HG03521 (cell line): ENCODE measurements around the gene APOB.

Experiments used
- ATAC-seq: cut with Tn5 transposase; IDR thresholded peaks from one replicate; pipeline ENCODE4 v1.9.1; 2021; ENCODE audit warnings: mild to moderate bottlenecking, moderate library complexity; ENCODE audit not compliant: unreplicated experiment

Gene APOB

DNA sequence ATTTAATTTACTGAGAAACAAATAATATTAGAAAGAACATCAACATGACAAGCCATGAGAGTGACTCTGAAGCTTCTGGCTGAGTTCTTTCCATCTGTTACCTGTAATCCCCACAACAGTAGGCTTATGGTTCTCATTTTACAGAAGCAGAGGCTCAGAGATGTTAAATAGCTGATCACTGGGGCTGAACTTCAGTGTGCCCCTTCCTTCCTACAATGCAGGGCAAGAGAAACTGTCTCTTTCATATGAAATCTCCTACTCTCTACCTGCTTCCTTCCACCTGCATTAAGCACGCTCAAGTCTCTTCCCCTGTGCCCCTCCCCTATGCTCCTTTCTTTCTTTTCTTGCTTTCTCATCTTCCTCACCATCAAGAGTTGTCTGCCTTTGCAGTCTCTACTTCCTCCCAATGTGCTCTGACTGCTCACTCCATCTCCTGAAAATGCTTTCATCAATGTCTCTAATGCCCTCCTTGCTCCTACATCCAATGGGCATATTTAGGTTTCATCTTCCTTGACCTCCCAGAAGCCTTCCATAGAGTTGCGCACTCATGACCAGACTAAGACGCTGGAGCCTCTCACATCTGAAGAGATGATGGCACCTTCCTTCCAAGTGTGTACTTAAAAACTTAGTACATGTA is 23.7 kb downstream of the APOB start:
- no peak for ATAC-seq

- no peak for ATAC-seq
Measured at GRCh38 chr2:21019678-21020021, 24.2 kb downstream of the APOB start.

GRCh38 chr2:21019000-21019677 is 24.7 kb downstream of the APOB start:
- no peak for ATAC-seq

GRCh38 chr2:21018290-21018689 is 25.6 kb downstream of the APOB start:
- no peak for ATAC-seq

DNA sequence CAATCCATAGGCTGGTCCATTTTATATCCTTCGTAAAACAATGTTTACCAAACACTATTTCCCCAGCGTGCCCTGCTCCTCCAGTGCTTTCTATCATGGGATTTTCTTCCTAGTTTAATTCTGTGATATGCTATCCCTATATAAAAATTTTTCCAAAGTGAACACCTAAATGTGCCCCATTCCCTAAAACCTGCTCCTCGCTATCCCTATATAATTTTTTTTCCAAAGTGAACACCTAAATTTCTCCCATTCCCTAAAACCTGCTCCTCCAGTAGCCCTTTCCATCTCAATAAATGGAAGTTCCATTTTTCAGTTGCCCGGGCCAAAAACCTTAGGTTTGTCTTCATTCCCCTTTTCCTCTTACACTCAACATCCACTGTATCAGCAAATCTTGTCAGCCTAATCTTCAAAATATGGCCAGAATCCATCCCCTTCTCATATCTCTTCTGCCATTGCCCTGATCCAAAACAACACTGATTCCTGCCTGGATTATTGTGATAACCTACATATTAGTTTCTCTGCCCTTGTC is 26.1 kb downstream of the APOB start:
- no peak for ATAC-seq

- no peak for ATAC-seq
Measured at GRCh38 chr2:21015281-21015645, 28.6 kb downstream of the APOB start.

GRCh38 chr2:21014364-21015280 is 29.3 kb downstream of the APOB start:
- no peak for ATAC-seq

DNA sequence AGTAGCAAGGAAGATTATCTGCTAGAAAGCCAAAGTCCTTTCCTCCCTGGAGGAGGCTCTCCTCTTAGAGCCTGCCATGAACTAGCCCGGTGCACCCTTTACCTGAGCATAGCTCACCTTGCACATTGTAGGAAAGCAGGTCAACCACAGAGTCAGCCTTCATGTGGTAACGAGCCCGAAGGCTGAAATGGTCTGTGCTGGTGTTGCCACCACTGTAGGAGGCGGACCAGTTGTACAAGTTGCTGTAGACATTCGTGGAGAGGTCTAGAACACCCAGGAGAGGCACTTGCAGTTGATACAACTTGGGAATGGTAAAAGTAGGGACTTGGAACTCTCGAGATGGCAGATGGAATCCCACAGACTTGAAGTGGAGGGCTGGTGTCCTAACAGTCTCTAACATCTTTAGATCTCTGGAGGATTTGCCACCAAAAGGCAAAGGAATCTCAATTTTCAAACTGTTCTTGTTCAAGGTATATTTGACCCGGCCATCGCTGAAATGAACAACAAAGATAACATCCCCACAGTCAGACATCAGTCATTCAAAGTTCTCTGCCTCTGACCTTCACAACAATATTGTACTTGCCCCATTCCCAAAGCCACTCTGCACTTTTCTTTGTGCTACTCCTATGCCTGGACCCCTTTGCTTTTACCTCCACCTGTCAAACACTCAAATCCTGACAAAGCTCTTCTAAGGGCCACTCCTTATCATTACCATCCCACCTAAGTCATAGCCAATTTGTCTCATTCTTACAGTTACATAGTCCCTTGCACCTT is 30.6 kb downstream of the APOB start:
- no peak for ATAC-seq

- ATAC-seq = no peak
Measured at GRCh38 chr2:21012557-21012937, 31.3 kb downstream of the APOB start.

DNA sequence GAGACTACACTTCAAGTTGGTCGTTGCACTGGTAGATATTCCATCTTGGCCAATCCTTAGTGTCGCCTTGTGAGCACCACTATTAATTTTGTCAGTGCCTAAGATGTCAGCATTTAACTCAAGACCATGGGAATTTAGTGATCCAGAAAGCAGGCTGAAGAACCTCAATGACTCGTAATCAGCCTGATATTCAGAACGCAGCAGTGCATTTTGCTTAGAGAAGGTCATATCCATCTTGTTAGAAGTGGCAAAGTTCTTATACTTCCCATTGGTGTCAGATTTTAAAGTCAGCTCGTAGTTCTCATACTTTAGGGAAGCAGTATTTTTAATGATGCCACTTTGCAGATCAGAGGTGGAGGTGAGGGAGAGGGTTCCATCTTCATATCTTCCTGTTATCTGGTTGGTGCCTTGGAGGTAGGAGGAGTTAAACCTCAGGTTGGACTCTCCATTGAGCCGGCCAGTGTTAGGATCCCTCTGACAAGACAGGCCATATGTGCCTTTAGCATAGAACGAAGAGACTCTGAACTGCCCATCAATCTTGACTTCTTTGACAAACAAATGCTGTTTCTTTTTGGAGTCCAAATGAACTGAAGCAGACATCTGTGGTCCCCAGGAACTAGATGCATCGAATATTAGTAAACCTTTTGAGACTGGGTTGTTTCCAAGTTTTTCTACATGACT is 31.9 kb downstream of the APOB start:
- ATAC-seq = no peak

GRCh38 chr2:21011453-21011852 is 32.4 kb downstream of the APOB start:
- no peak for ATAC-seq

DNA sequence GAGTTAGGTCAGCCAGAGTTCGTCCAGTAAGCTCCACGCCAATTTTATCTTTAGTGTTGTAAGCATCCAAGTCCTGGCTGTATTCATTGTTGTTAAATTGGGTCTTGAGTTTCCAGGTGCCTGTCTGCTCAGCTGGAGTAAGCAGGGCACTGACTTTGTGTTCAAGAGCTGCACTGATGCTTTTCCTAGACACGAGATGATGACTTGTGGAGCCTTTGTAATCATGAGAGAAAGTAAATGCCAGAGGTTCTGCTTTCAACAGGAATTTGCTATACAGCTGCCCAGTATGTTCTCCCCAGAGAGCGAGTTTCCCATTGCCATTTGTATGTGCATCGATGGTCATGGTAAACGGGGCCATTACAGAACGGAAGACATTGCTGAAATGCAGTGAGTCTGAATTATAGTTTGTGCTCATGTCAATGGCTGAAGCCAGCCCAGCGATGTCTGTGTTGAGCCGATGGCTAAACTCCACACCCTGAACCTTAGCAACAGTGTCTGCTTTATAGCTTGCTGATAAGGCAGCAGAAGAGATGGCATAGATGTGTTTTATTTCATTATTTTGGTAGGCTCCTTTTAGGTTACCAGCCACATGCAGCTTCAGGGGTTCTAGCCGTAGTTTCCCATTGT is 32.9 kb downstream of the APOB start:
- no peak for ATAC-seq

GRCh38 chr2:21009662-21010225 is 34.1 kb downstream of the APOB start:
- ATAC-seq = no peak

- ATAC-seq = no peak
Measured at GRCh38 chr2:21008790-21009661, 34.8 kb downstream of the APOB start.

DNA sequence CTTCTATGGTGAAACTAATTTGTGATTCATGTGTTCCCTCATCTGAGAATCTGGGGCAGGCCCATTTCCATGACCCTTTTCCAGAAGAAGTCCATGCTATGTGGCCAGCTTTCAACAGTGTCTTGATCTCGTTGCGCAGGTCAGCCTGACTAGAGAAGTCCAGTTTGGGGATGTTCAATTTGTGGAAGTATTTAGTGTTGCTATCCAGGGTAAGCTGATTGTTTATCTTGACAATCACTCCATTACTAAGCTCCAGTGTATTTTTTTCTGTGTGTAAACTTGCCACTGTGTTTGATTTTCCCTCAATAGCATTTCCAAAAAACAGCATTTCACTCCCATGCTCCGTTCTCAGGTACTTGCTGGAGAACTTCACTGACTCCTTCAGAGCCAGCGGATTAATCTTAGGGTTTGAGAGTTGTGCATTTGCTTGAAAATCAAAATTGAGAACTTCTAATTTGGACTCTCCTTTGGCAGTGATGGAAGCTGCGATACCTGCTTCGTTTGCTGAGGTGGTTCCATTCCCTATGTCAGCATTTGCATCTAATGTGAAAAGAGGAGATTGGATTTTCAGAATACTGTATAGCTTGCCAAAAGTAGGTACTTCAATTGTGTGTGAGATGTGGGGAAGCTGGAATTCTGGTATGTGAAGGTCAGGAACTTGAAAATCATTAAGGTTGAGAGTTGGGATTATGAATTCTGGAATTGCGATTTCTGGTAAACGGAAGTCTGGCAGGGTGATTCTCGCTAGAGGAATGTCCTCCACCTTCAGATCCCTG is 35.7 kb downstream of the APOB start:
- ATAC-seq = no peak

DNA sequence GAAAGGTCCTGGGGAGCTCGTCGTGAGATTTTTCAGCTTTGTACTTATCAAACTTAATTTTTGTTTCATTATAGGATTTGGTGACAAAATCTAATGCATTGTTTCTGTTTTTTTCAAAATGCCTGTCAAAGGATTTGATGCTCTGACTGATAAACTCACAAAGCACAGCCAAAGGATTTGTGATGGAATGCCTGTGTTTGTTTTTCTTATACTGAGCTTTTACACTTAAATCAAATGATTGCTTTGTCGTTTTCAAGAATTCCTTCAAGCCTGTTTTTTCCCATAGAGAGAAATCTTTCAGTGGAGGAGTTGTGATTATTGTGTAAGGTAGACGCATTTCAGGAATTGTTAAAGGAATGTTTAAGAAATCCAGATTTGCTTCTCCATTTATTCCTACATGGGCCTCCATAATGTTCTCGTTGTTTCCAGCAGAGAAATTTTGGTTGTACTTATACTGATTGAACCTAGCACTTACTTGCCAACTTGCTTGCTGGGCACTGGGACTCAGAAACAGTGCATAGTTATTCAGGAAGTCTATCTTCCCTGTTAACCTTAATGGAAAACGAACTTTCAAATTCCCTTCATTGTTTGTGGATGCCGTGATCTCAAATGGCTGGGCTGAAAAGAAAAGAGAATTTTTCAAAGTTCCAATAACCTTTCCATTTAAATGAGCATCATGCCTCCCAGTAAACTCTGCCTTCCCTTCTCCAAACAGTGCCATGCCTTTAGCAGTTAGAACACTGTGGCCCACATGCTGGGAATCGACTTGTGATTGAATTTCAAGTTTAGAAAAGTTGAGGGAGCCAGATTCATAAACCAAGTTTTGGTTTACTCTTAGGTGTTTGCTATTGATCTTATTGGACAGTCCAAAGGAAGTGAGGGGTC is 36.5 kb downstream of the APOB start:
- no peak for ATAC-seq
